CD4-positive, alpha-beta T cell treated with Interleukin-6 at 100 ng/mL for 8 hours (primary cell): ENCODE data around the gene ELAVL1.

ENCODE experiments used
- DNase-seq: peaks from one replicate; pipeline ENCODE4 v3.0.0-alpha.2; 2020; ENCODE audit warnings: mixed read lengths, low spot score

ELAVL1 gene

DNA sequence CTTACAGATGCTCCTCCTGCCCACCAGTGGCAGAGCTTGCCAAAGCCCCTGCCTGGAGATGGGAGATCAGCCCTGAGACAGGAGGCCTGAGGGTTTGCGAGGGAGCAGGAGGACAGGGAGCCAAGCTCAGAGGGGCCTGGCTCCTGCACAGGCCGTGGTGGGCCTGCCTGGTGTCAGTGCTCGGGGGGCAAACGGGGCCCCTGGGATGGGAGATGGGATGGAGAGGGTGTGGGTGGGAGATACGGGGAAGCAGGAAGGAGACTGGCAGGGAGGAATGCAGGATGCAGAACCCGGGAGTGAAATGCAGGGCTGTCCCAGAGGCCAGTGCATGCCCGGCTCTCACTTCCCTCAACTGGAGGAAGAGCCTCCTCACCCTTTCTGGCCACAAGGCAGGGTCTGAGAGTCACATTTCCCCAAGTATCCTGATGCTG lies 19.9 kb downstream of the ELAVL1 start:
- DNase-seq = no peak

DNA sequence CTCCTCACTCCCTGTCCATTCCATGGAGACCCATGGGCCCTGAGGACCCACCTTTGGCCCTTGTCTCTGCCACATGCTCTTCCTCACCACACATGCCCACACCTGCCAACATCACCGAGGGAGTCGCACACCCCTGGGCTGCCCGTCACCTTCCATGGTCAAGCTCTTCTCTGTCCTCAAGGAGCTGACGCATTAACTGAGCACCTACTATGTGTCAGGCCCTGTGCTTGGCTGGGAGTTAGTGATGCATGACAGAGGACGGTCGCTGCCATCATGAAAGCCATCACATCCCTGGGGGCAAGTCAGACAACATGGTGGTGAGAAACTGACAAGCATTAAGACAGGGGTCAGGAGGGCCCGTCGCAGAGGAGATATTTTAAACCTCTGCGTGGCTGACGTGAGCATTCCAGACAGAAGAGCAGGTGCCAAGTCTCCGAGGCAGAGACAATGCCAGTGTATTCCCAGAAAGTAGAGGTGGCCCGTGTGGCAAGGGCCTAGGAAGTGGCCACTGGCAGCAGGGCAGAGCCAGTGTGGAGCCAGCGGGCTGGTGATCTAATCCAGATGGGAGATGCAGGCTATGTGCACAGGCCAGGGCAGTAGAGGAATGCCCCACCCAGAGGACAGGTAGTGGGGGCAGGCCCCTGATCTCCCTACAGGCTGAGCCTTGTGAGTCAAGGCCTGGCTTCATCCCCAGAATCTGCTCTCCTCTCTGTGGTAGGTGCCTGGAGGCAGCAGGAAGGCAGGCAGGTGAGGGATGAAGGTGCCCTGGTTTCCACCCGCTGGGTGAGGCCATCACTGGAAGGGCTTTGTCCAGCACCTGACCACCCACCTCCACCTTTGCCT lies 21.2 kb downstream of the ELAVL1 start:
- no peak for DNase-seq

DNA sequence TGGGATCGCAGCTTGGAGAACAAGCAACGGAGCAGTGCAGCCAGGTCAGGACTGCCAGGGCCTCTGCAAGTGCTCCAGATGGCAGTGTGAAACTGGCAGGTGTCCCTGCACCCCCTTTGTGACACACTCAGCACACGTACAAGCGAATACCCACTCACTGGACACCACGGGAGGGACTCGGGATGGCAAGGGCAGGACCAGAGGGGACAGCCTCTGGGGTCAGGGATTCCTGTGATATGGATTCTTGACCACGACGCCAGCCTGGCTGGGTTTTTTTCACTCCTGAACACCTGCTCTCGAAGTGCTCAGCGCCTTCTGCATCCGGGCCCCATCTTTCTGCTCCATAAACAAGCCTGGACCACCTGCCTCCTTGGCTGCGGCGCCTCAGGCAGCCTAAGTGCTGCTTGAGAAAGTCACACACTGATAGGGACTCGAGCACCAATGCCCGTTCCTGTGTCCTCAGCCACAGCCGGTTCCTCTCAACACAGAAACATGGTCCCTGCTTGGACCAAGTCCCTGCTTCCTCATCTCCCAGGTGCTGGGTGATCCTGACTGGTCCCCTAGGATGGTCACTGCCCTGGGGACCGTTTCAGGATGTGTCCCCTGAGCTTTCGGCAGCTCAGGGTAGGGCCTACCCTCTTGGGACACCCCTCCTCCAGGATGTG lies 22.0 kb downstream of the ELAVL1 start:
- no peak for DNase-seq

DNA sequence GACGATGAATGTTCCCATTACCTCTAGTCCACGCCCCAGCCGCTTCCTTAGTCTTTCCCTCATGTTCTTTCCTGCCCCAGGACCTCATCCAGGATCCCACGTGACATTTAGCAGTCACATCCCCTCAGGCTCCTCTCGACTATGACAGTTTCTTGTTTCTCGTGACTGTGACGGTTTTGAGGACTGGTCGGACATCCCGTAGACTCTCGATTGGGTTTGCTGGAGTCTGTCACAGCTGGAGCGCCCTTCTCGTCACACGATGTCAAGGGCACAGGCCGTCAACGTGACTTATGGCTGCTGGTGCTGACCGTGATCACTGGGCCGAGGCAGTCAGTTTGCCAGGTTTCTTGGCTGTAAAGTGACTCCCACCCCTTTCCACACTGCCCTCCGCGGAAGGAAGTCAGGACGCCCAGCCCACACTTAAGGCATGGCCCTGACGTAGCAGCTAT lies 22.8 kb downstream of the ELAVL1 start:
- DNase-seq = no peak

DNA sequence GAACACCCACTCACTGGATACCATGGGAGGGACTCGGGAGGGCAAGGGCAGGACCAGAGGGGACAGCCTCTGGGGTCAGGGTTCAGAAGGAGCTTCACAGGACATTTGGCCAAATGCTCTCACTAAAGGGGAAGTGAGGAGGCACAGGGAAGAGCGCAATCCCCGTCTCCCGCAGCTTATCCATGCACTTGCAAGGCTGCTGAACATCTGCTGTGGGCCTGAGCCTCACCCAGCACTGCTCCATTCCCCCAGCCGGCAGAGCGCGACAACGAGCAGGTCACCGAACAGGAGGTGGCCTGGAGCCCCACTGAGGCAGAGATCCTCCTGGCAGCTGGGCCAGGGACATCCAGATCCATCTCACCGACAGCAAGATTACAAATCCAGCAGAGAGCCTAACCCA lies 23.3 kb downstream of the ELAVL1 start:
- no peak for DNase-seq

DNA sequence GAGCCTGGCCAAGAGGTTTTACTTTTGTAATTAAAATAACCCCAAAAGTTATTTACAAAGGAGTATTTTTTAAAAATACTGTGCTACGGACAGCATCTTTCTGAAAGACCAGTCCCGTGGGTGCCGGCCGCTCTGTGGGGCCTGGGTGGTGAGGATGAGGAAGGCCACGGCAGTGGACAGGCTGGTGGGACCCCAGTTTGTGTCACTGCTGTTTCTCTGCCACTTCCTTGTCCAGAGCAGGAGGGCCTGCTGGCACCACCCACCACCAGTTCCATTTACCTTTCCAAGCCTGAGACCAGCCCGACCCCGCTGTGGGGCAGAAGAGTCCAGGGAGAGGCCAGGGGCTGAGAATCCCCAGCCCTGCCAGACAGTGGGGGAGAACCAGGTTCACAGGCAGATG lies 23.8 kb downstream of the ELAVL1 start:
- no peak for DNase-seq

DNA sequence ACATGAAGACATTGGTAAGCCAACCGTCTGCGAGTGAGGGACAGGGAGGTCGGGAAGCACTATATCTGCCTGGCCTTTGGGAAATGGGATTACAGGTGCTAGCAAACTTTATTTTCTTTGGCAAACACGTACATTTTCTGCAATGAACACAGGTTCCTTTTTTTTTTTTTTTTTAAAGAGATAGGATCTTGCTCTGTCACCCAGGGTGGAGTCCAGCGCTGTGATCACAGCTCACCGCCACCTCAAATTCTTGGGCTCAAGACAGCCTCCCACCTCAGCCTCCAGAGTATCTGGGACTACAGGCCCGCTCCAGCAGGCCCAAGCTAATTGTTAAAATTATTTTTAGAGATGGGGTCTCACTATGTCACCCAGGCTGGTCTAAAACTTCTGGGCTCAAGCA lies 24.2 kb downstream of the ELAVL1 start:
- DNase-seq = no peak

DNA sequence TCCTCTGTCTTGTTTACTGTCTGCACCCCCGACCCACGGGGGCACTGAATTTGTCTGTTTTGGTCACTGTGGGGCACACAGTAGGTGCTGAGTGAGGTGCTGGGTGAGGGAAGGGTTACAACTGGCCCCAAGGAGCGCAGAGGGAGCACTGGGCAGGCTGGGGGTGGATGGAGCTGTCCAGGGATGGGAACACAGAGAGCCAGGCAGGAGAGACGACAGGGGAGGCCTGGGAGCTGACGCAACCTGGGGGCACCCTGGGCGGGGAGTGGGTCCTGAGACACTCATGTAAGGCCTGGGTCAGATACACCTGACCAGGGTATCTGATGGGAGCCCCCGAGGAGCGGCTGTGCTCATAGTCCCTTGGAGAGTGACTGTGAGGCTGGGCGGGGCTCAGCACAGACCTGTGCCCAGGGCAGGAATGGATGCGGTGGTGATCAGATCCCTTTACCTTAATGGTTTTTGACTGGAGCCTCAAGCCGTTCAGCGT lies 24.8 kb downstream of the ELAVL1 start:
- DNase-seq = no peak

DNA sequence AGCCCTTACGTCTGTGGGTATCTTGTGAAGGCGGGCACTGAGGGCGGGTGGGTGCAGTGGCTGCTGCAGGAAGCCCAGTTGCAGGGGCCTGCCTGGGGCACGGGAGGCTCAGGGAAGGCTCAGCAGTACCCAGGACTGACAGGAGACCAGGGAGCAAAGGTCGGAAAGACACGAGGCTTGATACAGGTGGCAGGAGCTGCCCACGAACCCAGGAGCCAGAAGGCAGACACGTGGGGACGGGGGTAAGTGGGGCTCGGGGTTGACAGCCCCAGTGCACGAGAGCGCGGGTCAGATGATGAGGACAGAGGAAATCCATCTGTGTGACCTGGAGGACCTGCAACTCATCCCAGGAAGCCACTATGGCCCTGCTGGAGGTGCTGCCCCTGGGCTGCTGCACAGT lies 25.3 kb downstream of the ELAVL1 start:
- DNase-seq = no peak

DNA sequence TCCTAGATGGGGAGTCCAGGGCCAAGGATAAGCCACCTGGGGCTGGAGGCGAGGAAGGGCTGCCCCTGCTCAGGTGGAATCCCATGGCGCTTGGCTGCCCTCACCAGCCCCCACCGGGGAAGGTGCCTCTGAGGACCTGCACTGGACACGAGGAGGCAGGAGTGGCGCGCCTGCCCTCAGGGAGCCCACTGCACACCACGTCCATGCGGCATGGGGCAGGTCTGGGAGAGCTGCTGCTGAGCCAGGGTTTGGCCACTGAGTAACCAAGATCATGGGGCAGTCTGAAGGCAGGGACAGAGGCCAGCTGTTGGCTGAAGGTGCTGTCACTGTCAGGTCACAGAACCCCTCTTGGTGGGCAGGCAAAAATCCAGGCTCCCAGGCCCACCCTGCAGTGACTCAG lies 25.9 kb downstream of the ELAVL1 start:
- DNase-seq = no peak

DNA sequence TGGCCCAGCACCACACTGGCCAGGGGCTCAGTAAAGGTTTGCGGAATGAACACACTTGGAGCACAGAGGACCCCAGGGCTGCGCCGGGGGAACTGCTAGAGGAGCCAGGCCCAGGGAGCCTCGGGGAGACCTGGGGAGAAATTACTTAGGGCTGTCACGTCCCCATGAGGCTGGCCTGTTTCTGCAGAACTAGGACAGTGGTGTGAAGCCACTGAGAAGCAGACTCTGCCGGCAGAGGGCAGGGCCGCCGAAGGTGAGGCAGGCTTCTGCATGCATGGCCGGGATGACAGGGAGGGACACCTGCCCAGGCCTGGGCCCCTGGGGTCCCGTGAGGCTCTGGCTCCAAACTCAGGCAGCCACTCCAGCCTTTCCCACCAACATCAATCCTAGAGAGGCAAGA lies 26.4 kb downstream of the ELAVL1 start:
- DNase-seq = no peak

DNA sequence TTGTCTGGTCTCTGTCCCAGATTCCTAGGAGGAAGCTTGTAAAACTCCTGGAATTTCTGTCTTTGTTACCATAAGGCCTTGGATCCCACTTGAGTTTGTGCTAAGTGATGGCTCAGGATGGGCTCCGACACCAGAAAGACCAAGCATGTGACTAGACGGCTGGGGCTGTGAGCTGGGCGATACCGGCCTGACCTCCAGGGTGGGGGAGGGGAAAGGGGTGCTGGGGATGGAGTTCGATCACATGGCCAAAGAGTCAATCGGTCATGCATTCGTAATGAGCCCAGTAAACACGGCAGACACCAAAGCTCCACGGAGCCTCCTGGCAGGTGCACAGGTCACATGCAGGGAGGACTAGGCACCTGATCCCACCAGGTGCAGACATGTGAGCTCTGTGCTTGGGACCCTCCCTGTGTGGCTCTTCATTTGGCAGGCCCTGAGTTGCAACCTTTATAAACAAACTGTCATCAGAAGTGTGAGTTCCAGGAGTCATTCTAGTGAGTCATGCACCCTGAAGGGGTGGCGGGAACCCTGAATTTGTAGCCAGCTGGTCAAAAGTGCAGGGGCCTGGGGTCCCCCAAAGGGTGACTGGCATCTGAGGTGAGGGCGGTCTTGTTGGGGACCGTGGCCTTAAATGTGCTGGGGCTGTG lies 27.1 kb downstream of the ELAVL1 start:
- no peak for DNase-seq

DNA sequence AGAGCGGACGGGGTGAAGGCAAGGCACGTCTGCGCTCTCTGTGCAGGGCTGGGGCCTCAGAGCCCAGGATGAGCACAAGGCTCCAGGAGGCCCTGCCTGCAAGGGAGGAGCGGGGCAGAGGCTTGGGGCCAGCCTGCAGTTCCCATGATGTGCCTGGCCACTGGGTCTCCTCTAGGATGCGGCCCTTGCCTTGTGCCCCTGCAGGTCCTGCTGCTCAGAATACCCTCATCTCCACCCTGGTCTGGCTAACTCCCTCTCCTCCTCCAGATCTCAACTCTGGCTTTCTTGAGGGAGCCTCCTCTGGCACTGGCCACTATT lies 27.8 kb downstream of the ELAVL1 start:
- no peak for DNase-seq

DNA sequence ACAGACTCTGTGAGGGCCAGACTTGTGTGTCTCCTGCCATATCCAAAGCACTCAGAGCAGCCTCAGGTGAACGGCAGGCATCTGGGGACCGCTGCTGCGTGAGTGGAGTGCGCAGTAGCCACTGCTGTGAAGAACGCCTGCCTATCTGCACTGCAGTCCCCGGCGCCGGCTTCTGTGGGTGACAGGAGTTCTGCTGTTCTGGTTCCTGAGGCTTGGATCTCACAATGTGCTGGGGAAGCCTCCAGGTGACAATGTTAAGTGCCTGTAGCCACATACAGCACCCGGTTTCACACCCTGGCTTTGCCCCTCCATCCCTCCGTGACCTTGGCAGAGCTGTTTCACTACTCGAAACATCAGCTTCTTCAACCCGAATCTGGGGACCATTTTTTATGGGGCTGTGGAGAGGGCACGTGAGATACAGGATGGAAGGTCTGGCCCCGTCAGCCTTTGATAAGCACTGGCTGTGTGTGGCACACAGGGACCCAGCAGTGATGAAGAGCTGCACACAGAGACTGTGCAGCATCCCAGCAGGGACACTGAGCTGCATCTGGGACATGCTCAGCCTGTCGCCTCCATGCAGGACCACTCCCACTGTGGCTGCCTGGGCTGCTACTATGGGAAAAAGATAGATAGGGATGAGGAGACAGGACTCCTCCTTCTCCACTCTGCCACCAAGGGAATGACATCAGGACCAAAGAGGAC lies 28.3 kb downstream of the ELAVL1 start:
- no peak for DNase-seq

DNA sequence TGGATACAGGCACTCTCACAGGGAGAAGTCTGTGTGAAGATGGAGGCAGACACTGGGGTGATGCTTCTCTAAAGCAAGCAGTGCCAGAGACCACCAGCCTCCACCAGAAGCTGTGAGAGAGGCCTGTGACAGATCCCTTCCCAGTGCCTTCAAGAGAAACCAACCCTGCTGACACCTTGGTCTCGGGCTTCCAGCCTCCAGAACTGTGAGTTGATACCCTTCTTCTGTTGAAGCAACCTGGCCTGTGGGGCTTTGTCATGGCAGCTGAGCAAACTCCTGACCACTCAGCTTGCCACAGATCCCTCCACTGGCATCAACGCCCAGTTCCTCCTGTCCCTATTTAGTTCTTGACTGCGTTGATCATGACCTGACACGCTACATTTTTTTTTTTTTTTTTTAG lies 29.0 kb downstream of the ELAVL1 start:
- DNase-seq = no peak

DNA sequence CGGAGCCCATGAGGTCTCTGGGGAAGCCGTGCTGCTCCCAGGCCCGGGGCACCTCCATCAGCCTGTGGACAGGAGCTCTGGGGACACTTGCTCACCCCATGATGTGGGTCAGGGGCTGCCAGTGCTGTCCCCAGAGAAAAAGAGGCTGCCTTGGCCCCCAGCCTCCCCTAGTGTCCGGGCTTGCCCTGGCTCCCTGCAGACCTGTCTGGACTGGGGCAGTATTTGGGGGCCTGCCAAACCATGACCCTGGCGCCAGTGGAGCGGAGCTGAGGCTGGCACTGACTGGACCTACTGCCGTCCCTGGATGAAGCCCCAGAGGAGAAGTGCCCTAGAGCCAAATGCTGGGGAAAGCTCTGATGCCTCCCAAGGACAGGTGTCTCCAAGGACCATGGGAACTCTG lies 30.4 kb downstream of the ELAVL1 start:
- no peak for DNase-seq

DNA sequence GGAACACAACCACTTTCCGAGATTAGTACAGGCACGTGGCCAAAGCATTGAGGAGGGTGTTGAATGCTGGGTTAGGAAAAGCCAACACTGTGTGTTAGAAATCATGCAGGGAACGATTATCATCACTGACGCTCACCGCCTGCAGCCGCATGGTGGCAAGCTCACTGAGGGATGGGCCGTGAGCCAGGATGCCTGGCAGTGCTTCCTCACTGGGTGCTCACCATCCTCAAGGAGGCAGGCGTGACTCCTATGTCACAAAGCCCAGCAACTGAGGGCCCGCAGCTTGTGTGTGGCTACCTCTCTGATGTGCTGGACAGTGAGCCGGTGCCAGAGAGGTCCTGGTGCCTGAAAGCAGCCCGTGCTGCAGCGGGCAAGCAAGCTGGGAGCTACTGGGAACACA lies 31.6 kb downstream of the ELAVL1 start:
- DNase-seq = no peak

DNA sequence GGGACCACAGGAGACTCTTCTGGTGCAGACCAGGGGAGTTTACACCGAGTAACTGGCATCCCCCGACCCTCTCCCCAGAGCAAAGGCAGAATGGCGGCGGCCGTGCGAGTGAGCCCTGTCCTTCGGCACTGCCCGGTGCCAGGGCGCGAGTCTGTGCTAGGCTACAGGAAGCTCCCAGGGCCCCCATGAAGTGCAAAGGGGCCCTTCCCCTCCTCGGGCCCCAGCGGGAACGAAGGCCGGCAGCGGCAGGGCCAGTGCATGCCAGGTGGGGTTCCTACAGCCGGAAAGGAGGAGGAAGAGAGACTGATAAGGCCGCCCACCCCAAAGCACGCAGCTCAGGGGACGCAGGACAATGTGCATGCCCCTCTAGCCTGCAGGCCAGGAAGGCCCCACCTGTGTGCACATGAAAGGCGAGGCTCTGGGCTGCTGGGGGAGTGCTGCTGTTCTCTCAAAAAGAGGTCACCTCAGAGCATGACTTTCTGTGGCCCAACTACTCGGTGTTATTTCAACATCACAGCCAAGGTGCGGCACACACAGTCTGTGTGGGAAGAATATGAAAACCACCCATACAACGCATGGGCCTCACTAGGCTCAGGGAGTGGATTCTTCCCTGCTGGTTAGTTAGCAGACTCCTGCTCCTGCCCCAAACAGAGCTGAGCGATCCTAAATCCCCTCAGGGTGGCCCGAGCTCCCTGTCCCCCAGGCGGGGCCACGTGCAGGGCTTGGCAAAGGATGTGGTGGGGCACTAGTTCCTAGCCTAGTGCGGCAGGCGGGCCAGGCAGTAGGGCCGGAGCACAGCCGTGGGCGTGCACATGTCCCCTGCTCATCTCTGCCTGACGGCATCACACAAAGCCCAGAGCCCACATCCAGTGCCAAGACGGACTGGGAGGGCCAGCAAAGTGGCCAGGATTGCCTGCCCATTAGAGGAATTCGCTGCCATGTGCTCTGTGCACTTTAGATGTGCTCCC lies 33.6 kb downstream of the ELAVL1 start:
- DNase-seq = no peak

DNA sequence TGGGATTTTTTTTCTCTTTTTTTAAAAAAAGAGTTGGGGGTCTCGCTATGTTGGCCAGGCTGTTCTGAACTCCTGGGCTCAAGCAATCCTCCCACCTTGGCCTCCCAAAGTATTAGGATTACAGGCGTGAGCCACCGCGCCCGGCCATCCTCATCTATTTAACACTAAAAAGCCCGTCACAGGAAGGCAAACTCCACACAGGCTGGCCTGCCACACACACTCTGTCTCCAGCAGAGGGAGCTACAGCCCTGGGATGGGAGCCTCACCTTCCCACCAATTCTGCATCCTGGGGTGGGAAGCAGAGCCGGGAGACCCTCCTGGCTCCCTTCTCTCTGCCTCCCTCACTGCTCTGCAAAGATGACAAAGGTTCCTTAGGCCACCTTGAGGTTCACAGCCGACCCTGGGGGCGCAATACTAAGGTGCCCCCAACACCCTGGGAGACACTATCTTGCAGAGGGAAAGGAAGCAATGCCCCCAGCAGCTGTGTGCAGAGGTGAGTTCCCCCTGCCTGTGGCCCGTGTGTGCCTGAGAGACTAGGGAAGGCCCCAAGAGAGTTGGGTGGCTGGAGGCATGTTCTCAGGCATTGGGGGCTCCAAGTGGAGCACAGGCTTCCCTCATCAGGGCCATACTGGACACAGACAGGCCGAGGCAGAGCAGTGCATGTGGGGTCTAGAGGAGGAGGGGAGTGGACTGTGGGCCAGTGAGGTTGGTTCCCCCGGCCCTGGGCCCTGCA lies 34.6 kb downstream of the ELAVL1 start:
- no peak for DNase-seq

DNA sequence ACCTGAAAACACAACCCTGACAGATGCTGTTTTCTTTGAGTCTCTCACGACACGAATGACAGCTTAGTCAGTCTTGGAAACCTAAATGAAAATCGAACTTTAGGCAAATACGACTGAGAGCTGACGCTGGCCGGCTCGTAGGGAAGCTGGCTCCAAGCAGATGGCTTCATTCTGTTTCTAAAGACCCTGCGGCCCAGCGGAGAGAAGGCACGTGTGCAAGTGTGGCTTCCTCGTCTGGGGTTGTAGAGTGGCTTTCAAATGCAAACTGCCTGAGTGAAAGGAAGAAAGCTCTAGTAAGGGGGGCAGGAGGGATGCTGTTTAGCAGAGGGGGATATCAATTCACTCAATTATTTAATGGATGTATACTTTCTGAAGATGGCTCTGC lies 35.9 kb downstream of the ELAVL1 start:
- no peak for DNase-seq
